Right cardiac atrium (tissue), 5 donors: Measurements from ENCODE around the gene RGS11. TPM values are rescaled to one million over a fixed set of nuclear protein-coding genes. Genes with fewer than 3 reads are reported as not detected.

Experiments
- ATAC-seq, 2 donors: fragments of 200-7000 bp; cut with Tn5 transposase; one replicate each; pipeline versions ENCODE4 v1.8.0 to v1.9.1; 2020; ENCODE audit warnings: moderate library complexity in 2 of 2, mild to moderate bottlenecking in 1 of 2
- DNase-seq, 3 donors: peaks; one replicate each; pipeline ENCODE4 v3.0.0-alpha.2; 2020
- H3K27ac ChIP-seq: one replicate; pipeline ENCODE4 v1.5.1; 2013; ENCODE audit warnings: mild to moderate bottlenecking, low read length, control low read depth, moderate library complexity
- H3K27me3 ChIP-seq: one replicate; pipeline ENCODE4 v1.6.1; 2013; ENCODE audit not compliant: control insufficient read depth, insufficient read depth
- H3K4me1 ChIP-seq: one replicate; pipeline ENCODE4 v1.6.1; 2013; ENCODE audit warnings: low read length; ENCODE audit not compliant: control insufficient read depth, insufficient read depth
- H3K4me3 ChIP-seq: one replicate; pipeline ENCODE4 v1.5.1; 2013; ENCODE audit warnings: low read length, control low read depth
- H3K9me3 ChIP-seq: one replicate; pipeline ENCODE4 v1.6.1; 2013; ENCODE audit warnings: low read length; ENCODE audit not compliant: control insufficient read depth
- WGBS: extraction: QIAGEN DNeasy Blood & Tissue Kit; methylation state at CpG from one replicate; pipeline ENCODE4 v1.1.7; 2013; 5-methylcytosine and 5-hydroxymethylcytosine counted together
- intact Hi-C, 4 donors: fragments of 100-400 bp; cut with DNase I; formaldehyde crosslinking; loops; one replicate each; pipeline versions ENCODE4 v1.11.0 to v1.14.0; 2022 to 2023
- polyA plus RNA-seq: library from polyadenylated mRNA; stranded (reverse); fragments of 200-250 nt; gene quantifications from one replicate; pipeline ENCODE4 v1.2.3, GENCODE V29; 2013
- total RNA-seq, 4 donors: library from RNA; stranded (reverse); fragmentation: NEBNext Ultra II Directional; extraction: Animal tissue kit (Norgen Biotek cat#: 25700); gene quantifications; one replicate each; pipeline ENCODE4 v1.2.1, GENCODE V29; 2021
- donor health status: healthy with polysubstance abuse.
- donor health status: DM: no; HTN: yes; CAD: no.
- donor health status: DM: no; HTN: no; CAD: no.
- donor health status: DM: no; HTN: yes; CAD: no; lungs with severe emphysema.
- donor health status: DM: yes; HTN: yes; CAD: no.

RGS11 gene
- total and polyA plus RNA-seq, 5 donors: 11.6 to 23.8 (median 15.5) TPM

- H3K27ac ChIP-seq: no peak overlapping the region
- H3K4me1 ChIP-seq: no peaks in the 10 kb centered on the region
- intact Hi-C loops: no loop called here
- H3K4me3 ChIP-seq: no peak overlapping the region
- DNase-seq (no peak), ATAC-seq (no peak)
- no peaks in the 10 kb centered on the region for H3K9me3 ChIP-seq
- H3K27me3 ChIP-seq: no peaks in the 10 kb centered on the region
- WGBS: 91% methylated on average over 22 of the region's 22 CpGs
Measured at GRCh38 chr16:286491-287297, 10.9 kb upstream of the RGS11 start.

GRCh38 chr16:285146-286055 is 9.7 kb upstream of the RGS11 start:
- Histone ChIP-seq H3K4me1 (no peaks in the 10 kb centered on the region), H3K9me3 (no peaks in the 10 kb centered on the region), H3K4me3 (no peak overlapping the region), H3K27ac (no peak overlapping the region), H3K27me3 (no peaks in the 10 kb centered on the region)
- DNase-seq (no peak), ATAC-seq (no peak)
- 96% methylated on average over 48 of the region's 48 CpGs for WGBS
- intact Hi-C loops: no loop called here

GRCh38 chr16:284204-285120 is 8.7 kb upstream of the RGS11 start:
- Histone ChIP-seq H3K27me3 (no peaks in the 10 kb centered on the region), H3K4me3 (no peak overlapping the region), H3K4me1 (no peaks in the 10 kb centered on the region), H3K27ac (no peak overlapping the region), H3K9me3 (no peaks in the 10 kb centered on the region)
- DNase-seq (no peak), ATAC-seq (no peak)
- WGBS: 93% methylated on average over 52 of the region's 52 CpGs
- intact Hi-C loops: no loop called here

DNA sequence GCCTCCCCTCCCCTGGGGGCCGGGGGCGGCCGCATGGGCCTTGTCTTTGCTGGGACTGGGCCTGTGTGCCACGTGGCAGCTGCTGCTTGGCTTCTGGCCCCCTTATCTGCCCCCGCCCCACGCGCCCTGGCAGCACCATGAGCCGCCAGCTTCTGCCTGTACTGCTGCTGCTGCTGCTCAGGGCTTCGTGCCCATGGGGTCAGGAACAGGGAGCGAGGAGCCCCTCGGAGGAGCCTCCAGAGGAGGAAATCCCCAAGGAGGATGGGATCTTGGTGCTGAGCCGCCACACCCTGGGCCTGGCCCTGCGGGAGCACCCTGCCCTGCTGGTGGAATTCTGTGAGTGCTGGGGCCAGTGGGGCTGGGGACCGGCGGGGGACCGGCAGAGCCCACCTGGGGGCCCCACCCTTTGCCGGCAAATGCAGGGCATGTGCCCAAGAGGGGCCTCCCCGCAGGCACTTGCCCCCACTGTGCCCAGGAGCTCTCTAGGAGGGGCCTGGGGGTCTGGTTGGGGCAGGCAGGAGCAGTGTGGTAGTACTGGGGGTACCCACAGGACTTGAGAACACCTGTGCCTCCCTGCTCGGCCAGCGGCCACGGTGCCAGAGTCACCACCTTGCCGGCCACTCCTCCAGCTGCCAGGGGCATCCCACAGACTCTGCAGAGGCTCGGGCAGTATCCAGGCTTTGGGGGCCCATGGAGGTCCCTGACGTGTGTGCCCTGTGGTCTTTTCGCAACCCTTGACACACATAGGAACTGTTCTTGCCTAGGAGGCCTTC is 7.5 kb upstream of the RGS11 start, which contains the start of gene PDIA2:
TSS of gene PDIA2 (plus strand) at position 132 of the 773 bp plus-strand sequence. CDS start at position 138, 6 bp downstream.
- H3K27ac ChIP-seq: no peak within 1 kb of the TSS
- H3K9me3 ChIP-seq: no peaks in the 10 kb centered on the region
- DNase-seq (no peak), ATAC-seq (no peak)
- H3K4me3 ChIP-seq: no peak within 1 kb of the TSS
- intact Hi-C loops: no loop called here
- no peaks in the 10 kb centered on the region for H3K4me1 ChIP-seq
- WGBS: 71% methylated on average over 25 of the region's 25 CpGs
- no peaks in the 10 kb centered on the region for H3K27me3 ChIP-seq

GRCh38 chr16:282491-282890 is 6.7 kb upstream of the RGS11 start:
- 85% methylated on average over 22 of the region's 22 CpGs for WGBS
- DNase-seq (no peak), ATAC-seq (no peak)
- H3K27ac ChIP-seq: no peak overlapping the region
- H3K4me1 ChIP-seq: no peaks in the 10 kb centered on the region
- no peak overlapping the region for H3K4me3 ChIP-seq
- H3K9me3 ChIP-seq: no peaks in the 10 kb centered on the region
- H3K27me3 ChIP-seq: no peaks in the 10 kb centered on the region
- intact Hi-C loops: no loop called here

DNA sequence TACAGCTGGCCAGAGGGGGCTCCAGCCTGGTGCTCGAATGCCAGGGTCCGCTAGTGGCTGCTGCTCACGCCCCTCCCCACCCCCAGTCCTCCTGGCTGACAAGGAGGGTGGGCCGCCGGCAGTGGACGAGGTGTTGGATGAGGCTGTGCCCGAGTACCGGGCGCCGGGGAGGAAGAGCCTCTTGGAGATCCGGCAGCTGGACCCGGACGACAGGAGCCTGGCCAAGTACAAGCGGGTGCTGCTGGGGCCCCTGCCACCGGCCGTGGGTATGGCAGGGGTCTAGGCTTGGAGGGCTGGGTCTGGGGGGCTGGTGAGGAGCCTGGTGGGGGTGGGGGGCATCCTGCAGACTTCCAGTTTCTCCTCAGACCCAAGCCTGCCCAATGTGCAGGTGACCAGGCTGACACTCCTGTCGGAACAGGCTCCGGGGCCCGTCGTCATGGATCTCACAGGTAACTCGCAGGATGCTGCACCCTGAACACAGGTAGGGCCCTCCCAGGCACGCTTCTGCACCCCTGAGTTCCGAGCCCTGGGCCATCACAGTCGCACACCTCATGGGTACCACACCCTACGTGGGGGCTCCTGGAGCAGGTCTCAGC is 6.0 kb upstream of the RGS11 start:
- no peak overlapping the region for H3K4me3 ChIP-seq
- H3K27me3 ChIP-seq: no peaks in the 10 kb centered on the region
- ATAC-seq (no peak), DNase-seq (no peak)
- no peaks in the 10 kb centered on the region for H3K9me3 ChIP-seq
- WGBS: 54% methylated on average over 25 of the region's 25 CpGs
- intact Hi-C loops: no loop called here
- H3K27ac ChIP-seq: no peak overlapping the region
- H3K4me1 ChIP-seq: no peaks in the 10 kb centered on the region

DNA sequence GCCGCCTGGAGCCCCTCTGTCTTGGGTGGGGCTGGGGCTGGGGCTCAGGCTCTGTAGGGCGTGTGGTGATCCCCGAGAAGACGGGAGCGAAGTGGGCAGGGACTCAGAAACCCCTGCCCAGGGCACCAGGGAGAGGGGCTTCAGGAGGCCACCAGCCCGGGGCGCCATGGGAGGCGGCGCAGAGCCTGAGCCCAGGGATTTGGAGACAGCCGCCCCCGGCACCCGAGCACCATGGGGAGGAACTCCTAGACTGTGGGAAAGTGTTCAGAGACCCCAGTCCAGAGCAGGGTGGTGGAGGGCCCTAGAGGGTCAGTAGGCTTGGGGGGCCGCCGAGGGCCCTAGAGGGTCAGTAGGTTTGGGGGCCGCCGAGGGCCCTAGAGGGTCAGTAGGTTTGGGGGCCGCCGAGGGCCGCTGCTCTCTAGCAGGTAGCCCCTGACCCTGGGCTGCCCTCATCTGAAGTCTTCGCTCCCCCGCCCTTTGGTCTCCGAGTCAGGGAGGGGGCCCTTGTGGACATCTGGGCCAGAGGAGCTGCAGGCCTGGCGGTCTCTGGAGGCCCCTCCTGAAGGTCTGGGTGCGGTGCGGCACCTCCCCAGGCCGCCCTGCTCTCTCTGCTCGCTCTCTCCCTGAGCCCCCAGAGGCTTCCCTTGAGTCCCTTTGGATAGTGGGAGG is 5.4 kb upstream of the RGS11 start:
- WGBS: 46% methylated on average over 27 of the region's 27 CpGs
- peaks cover 3% of the 10 kb centered on the region for H3K4me1 ChIP-seq
- ATAC-seq: no peak
- H3K27me3 ChIP-seq: no peaks in the 10 kb centered on the region
- H3K9me3 ChIP-seq: no peaks in the 10 kb centered on the region
- intact Hi-C loops: no loop called here
- H3K4me3 ChIP-seq: peak overlapping the region; percentile 57
- H3K27ac ChIP-seq: no peak overlapping the region
- no peak for DNase-seq

GRCh38 chr16:280552-280951 is 4.8 kb upstream of the RGS11 start, which contains the start of gene ARHGDIG:
TSS of gene ARHGDIG (plus strand) at chr16:280591. CDS start at chr16:280681, 90 bp downstream.
- intact Hi-C loops: no loop called here
- Histone ChIP-seq H3K9me3 (no peaks in the 10 kb centered on the region), H3K27me3 (no peaks in the 10 kb centered on the region), H3K27ac (no peak within 1 kb of the TSS), H3K4me1 (peaks cover 3% of the 10 kb centered on the region), H3K4me3 (peak within 1 kb of the TSS; percentile 57)
- no peak for ATAC-seq
- DNase-seq: no peak
- under 1% methylated on average over 53 of the region's 54 CpGs for WGBS

DNA sequence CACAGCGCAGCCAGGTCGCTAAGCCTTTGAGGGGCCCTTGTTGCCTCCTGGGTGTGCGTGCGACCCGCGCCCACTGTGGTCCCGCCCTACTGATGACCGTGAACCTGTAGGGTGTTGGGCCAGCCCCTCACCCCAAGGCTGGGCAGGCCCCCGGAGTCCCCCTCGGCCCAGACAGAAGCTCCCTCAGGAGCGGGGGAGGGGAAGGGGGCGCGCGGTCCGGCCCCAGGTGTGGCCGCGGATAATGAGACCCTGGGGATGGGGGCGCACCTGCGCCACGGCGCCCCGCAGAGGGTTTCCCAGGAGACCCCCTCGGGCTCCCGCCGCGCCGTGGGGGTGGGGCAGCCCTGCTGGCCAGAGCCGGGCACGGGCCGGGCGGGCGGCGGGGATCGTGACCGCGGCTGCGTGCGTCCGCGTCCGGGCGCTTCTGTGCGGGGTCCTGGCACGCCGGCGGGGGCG is 4.3 kb upstream of the RGS11 start:
- no peak overlapping the region for H3K27ac ChIP-seq
- no peak for DNase-seq
- WGBS: 8% methylated on average over 47 of the region's 47 CpGs
- peak overlapping the region; percentile 57 for H3K4me3 ChIP-seq
- no peak for ATAC-seq
- no peaks in the 10 kb centered on the region for H3K27me3 ChIP-seq
- no peaks in the 10 kb centered on the region for H3K9me3 ChIP-seq
- peaks cover 3% of the 10 kb centered on the region for H3K4me1 ChIP-seq
- intact Hi-C loops: no loop called here
